KOPT-K1 (cell line): ENCODE measurements around the gene SAP25.
A peak's percentile ranks its signal among the peaks of the same experiment; 100 is the strongest.

Experiments
- H3K27ac ChIP-seq: fragments of 200-600 bp; sonication (generic); 2 replicates; pipeline ENCODE4 v1.5.1; 2016; ENCODE audit warnings: antibody characterized with exemption, mild to moderate bottlenecking, low read depth, low read length; ENCODE audit not compliant: poor library complexity, severe bottlenecking
- H3K36me3 ChIP-seq: fragments of 200-600 bp; sonication (generic); 2 replicates; pipeline ENCODE4 v1.5.1; 2017; ENCODE audit warnings: antibody characterized with exemption, mild to moderate bottlenecking, low read length, moderate library complexity; ENCODE audit not compliant: insufficient read depth
- H3K9me3 ChIP-seq: fragments of 200-600 bp; sonication (generic); 2 replicates; pipeline ENCODE4 v1.5.1; 2017; ENCODE audit warnings: antibody characterized with exemption, low read length, mild to moderate bottlenecking; ENCODE audit not compliant: insufficient read depth, poor library complexity, severe bottlenecking

Gene SAP25

DNA sequence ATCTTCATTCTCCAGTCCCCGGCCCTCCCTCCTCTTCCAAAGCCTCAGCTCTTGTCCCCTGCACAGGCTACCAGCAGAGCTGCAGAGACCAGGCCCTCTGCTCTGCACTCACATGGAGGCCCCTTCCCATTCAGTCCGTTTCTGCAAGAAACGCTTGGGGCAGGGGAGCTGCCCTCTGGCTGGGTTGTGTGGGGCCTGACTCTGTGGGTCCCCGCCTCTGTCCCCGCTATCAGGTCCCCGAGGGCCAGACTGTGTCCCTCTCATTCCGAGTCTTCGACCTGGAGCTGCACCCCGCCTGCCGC, 30.0 kb upstream of the SAP25 start:
- no peaks in the 10 kb centered on the region for H3K9me3 ChIP-seq
- no peaks in the 10 kb centered on the region for H3K36me3 ChIP-seq
- no peak overlapping the region for H3K27ac ChIP-seq

DNA sequence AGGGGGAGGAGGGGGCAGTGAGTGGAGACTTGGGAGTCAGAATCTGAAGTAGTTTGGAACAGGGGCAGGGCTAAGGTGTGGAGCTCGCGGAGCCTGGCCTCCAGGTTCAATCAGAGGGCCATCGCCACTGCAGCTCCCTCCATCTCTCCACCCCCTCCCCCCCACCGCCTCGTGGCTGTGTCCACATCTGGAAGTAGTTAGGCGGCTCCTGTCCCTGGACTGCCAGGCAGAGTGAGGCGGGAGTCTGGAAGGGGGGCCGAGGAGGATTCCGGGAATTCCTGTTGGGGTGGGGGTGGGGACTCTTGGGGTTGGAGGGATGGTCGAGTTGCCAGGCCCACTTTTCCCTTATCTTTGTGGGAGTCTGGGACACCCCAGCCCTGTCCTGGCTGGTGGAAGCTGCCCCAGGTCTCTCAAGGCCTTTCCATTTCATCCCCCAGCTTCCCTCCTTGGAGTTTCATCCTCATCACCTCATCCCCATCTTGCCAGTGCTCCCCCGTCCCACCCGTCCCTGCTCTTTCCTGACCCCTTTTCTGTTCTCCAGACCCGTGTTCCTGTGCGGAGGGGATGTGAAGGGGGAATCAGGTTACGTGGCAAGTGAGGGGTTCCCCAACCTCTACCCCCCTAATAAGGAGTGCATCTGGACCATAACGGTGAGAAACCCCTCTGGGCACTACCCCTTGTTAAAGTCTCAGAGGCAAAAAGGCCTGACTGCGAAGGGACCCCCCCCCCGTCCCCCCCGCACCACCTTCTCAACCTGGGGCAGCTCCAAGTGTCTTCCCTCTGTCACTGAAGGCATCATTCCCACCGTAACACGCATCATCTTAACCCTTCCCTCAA, 29.4 kb upstream of the SAP25 start:
- Histone ChIP-seq H3K27ac (no peak overlapping the region), H3K36me3 (no peaks in the 10 kb centered on the region), H3K9me3 (no peaks in the 10 kb centered on the region)

GRCh38 chr7:100600730-100601038, 27.0 kb upstream of the SAP25 start:
- no peak overlapping the region for H3K27ac ChIP-seq
- no peaks in the 10 kb centered on the region for H3K36me3 ChIP-seq
- no peaks in the 10 kb centered on the region for H3K9me3 ChIP-seq

DNA sequence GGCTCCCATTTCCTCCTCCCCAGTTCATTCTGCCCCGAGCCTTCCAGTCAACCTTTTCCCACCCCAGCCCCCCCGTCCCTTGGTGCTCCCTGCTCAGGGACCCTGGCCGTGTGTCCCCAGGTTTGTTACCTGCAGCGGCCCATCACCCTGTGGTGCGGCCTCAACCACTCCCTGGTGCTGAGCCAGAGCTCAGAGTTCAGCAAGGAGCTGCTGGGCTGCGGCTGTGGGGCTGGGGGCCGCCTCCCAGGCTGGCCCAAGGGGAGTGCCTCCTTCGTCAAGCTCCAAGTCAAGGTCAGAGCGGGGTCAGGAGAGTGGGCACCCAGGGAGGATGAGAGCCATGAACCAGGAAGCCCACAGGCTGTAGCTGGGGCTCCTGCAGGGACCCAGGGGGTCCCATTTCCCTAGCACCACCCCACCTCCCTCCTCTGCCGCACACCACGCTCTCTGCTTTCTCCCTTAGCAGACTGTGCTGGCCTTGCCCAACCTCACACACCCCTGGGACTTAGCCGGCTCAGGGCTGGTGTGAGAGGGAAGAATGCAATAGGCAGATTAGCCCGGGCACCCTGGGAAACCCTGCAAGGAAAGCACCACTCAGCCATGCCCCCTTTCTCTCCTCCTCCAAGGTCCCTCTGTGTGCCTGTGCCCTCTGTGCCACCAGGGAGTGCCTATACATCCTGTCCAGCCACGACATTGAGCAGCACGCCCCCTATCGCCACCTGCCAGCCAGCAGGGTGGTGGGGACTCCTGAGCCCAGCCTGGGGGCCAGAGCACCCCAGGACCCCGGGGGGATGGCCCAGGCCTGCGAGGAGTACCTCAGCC, 26.4 kb upstream of the SAP25 start:
- no peaks in the 10 kb centered on the region for H3K9me3 ChIP-seq
- no peak overlapping the region for H3K27ac ChIP-seq
- no peaks in the 10 kb centered on the region for H3K36me3 ChIP-seq

- Histone ChIP-seq H3K9me3 (no peaks in the 10 kb centered on the region), H3K36me3 (no peaks in the 10 kb centered on the region), H3K27ac (no peak overlapping the region)
Measured at GRCh38 chr7:100598425-100598824, 24.7 kb upstream of the SAP25 start.

GRCh38 chr7:100595188-100595587, 21.5 kb upstream of the SAP25 start:
- Histone ChIP-seq H3K27ac (no peak overlapping the region), H3K9me3 (no peaks in the 10 kb centered on the region), H3K36me3 (no peaks in the 10 kb centered on the region)

DNA sequence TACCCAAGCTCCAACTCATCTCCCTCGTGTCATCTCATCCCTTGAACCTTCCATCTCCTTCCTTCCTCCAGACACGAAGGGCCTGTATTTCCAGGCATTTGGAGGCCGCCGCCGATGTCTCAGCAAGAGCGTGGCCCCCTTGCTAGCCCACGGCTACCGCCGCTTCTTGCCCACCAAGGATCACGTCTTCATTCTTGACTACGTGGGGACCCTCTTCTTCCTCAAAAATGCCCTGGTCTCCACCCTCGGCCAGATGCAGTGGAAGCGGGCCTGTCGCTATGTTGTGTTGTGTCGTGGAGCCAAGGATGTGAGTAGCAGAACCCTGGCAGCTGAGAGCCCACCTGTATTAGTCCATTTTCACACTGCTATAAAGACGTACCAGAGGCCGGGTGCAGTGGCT, 17.9 kb upstream of the SAP25 start:
- Histone ChIP-seq H3K9me3 (no peaks in the 10 kb centered on the region), H3K36me3 (no peaks in the 10 kb centered on the region), H3K27ac (no peak overlapping the region)

DNA sequence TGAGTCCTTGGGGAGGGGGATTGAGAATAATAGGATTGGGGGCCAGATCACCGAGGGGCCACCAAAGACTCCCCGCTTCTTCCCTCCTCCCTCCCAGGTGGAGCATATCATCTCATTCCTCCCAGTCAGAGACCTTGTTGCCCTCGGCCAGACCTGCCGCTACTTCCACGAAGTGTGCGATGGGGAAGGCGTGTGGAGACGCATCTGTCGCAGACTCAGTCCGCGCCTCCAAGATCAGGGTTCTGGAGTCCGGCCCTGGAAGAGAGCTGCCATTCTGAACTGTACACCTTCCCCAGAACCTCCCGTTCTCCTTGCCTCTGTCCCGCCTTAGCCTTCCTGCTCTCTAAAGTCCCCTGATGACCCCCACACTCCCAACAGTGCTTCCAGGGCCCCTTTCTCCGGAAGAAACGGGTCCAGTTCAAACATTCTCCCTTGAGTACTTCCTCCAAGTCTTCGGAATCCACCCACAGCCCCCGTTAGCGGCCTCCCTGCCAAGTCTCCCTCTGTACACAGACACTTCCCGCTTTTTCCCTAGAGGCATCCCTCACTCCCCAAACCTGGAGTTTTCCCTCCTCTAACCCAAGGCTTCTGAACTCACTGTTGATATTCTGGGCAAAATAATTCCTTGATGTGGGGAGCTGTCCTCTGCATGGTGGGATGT, 16.5 kb upstream of the SAP25 start:
- Histone ChIP-seq H3K9me3 (no peaks in the 10 kb centered on the region), H3K36me3 (no peaks in the 10 kb centered on the region), H3K27ac (no peak overlapping the region)

DNA sequence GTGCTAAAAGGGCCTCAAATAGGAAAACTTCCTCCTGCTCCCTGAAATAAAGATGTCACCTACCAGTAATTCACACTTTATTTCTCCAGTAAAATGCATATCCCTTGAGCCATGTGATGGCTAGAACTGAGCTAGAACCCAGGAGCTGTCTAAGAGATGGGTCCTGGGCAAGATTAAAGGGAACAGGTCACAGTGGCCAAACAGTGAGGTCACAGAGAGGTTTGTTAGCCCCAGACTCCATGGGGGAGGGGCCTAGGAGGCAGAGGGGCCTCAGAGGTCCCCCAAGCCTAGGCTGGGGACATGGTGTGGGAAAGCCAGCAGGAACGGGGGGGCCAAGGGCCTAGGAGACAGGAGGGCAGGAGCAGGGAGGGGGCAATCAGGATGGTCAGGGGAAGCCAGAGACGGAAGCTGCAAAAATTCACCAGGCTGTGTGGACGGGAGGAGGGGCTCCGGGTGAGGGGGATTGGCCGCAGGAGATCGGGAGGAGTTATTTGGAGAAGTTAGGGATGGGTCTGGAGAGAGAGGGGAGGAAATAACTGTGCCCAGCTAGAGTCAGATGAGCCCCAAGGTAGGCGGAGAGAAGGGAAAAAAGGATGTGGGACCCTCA, 15.7 kb upstream of the SAP25 start:
- Histone ChIP-seq H3K27ac (no peak overlapping the region), H3K9me3 (no peaks in the 10 kb centered on the region), H3K36me3 (no peaks in the 10 kb centered on the region)

GRCh38 chr7:100588438-100588837, 14.7 kb upstream of the SAP25 start:
- H3K36me3 ChIP-seq = no peaks in the 10 kb centered on the region
- H3K27ac ChIP-seq = no peak overlapping the region
- no peaks in the 10 kb centered on the region for H3K9me3 ChIP-seq

- Histone ChIP-seq H3K36me3 (peaks cover 16% of the 10 kb centered on the region), H3K27ac (peak within 1 kb of the TSS; percentile 95), H3K9me3 (no peaks in the 10 kb centered on the region)
Measured at GRCh38 chr7:100586266-100587025, 12.7 kb upstream of the SAP25 start, which contains the start of gene FBXO24. Gene FBXO24 (plus strand): TSS chr7:100586328. CDS start chr7:100586626, 298 bp downstream.

GRCh38 chr7:100585511-100586265, 12.0 kb upstream of the SAP25 start, which contains the start of gene LRCH4:
Gene LRCH4 (minus strand): TSS chr7:100586129. CDS start chr7:100586100, 29 bp downstream.
- Histone ChIP-seq H3K36me3 (peaks cover 23% of the 10 kb centered on the region), H3K9me3 (no peaks in the 10 kb centered on the region), H3K27ac (peak within 1 kb of the TSS; percentile 95)

- Histone ChIP-seq H3K9me3 (no peaks in the 10 kb centered on the region), H3K27ac (peak overlapping the region; percentile 95), H3K36me3 (peaks cover 31% of the 10 kb centered on the region)
Measured at GRCh38 chr7:100584683-100585510, 11.2 kb upstream of the SAP25 start.
